Measurements from ENCODE around the gene TFDP2. TPM values are rescaled to one million over a fixed set of nuclear protein-coding genes. Genes with fewer than 3 reads are reported as not detected.
"Not testable (repeated sequence)": the region's sequence is repeated elsewhere in the genome, so short reads cannot be mapped to it uniquely, and the experiment has no call there.

The TFDP2 gene
- total RNA-seq, 1 donor from 2014 or later: 41.3 TPM

DNA sequence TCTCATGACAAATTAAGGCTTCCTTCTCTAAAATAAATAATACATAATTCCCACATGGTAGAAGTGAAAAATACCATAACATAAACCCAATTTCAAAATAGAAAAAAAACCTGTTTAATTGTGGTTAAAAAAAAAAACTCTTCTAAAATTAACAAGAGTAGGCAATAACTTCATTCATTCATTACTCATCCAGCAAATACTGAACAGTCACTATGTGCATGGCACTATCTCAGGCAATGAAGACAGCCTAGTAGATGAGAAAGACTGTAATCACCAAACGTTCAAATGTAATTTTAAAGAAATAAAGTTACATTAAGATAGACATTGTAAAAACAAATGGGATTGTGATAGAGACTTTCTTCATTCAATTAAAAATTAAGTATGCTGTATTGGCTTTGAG, 43.4 kb downstream of the TFDP2 start:
- no peak overlapping the region for H3K4me3 ChIP-seq
- H3K36me3 ChIP-seq: no peaks in the 10 kb centered on the region
- no peaks in the 10 kb centered on the region for H3K9me3 ChIP-seq
- DNase-seq (no peak), ATAC-seq (no peak)
- no peaks in the 10 kb centered on the region for H3K27me3 ChIP-seq (ENCODE audit: low read depth)
- TF ChIP-seq CTCF (IDR thresholded peaks at IDR 0.05): no peak
- intact Hi-C loops (cut with DNase I): no loop called here
- H3K4me1 ChIP-seq: no peaks in the 10 kb centered on the region
- no peak overlapping the region for H3K27ac ChIP-seq

- DNase-seq (no peak), ATAC-seq (no peak)
- no peak overlapping the region for H3K27ac ChIP-seq
- no peak for TF ChIP-seq CTCF (IDR thresholded peaks at IDR 0.05)
- H3K9me3 ChIP-seq: no peaks in the 10 kb centered on the region
- intact Hi-C loops (cut with DNase I): no loop called here
- no peaks in the 10 kb centered on the region for H3K4me1 ChIP-seq
- no peaks in the 10 kb centered on the region for H3K36me3 ChIP-seq
- no peaks in the 10 kb centered on the region for H3K27me3 ChIP-seq (ENCODE audit: low read depth)
- no peak overlapping the region for H3K4me3 ChIP-seq
These were observed 44.6 kb downstream of the TFDP2 start for GRCh38 chr3:142104763-142105162.

GRCh38 chr3:142098964-142099363, 50.4 kb downstream of the TFDP2 start:
- Histone ChIP-seq H3K36me3 (no peaks in the 10 kb centered on the region), H3K9me3 (no peaks in the 10 kb centered on the region), H3K27me3 (ENCODE audit: low read depth) (no peaks in the 10 kb centered on the region), H3K4me3 (no peak overlapping the region), H3K4me1 (no peaks in the 10 kb centered on the region), H3K27ac (no peak overlapping the region)
- ATAC-seq: no peak
- no peak for DNase-seq
- intact Hi-C loops (cut with DNase I): no loop called here
- TF ChIP-seq CTCF (IDR thresholded peaks at IDR 0.05): no peak

DNA sequence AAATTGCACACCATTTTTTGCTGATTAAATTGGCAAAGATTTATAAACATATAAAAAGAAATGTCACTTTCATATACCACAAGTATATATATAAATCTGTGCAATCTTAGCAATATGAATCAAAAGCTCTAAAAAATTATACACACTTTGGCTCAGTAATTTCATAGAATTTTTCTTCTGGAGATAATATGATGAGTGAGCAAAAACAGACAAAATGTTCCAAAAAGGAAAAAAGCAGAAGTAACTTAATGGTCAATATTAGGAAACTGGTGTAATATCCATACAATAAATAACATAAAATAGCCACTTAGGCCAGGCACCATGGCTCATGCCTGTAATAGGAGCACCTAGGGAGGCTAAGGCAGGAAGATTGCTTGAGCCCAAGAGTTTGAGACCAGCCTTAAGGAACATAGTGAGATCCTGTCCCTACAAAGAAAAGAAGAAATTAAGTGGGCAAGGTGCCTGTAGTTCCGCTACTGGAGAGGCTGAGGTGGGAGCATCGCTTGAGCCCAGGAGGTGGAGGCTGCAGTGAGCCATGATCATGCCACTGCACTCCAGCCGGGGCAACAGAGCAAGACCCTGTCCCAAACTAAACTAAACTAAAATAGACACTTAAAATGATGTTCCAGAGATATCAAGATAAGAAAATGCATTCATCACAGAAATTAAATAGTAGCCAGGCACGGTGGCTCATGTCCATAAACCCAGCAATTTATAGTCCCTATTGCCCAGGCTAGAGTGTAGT, 52.1 kb downstream of the TFDP2 start:
- H3K36me3 ChIP-seq: no peaks in the 10 kb centered on the region
- no peaks in the 10 kb centered on the region for H3K9me3 ChIP-seq
- DNase-seq: no peak
- no peak overlapping the region for H3K4me3 ChIP-seq
- no peaks in the 10 kb centered on the region for H3K27me3 ChIP-seq (ENCODE audit: low read depth)
- H3K27ac ChIP-seq: no peak overlapping the region
- intact Hi-C loops (cut with DNase I): no loop called here
- no peak for ATAC-seq
- H3K4me1 ChIP-seq: no peaks in the 10 kb centered on the region
- no peak for TF ChIP-seq CTCF (IDR thresholded peaks at IDR 0.05)

DNA sequence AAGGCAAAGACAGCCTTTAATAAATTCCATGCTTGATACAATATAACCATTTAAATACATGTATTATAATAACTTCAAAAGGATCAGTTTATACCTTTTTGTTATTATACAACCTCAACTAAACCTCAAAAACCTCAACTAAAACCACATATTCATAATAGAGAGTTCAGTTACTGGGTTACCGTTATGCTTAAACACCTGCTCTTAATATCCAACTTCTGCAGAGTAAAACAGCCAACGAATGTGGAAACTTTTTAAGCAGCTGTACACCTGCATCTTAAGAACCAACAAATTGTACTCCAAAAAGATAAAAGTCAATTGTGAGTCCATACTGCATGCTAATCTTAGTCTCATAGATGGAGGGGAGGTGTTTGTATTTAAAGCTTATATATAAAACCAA, 53.5 kb downstream of the TFDP2 start:
- TF ChIP-seq CTCF (IDR thresholded peaks at IDR 0.05): no peak
- no peak overlapping the region for H3K27ac ChIP-seq
- H3K4me3 ChIP-seq: no peak overlapping the region
- H3K27me3 ChIP-seq (ENCODE audit: low read depth): no peaks in the 10 kb centered on the region
- H3K36me3 ChIP-seq: no peaks in the 10 kb centered on the region
- no peak for DNase-seq
- no peaks in the 10 kb centered on the region for H3K4me1 ChIP-seq
- intact Hi-C loops (cut with DNase I): no loop called here
- no peaks in the 10 kb centered on the region for H3K9me3 ChIP-seq
- no peak for ATAC-seq

GRCh38 chr3:142088925-142089324, 60.4 kb downstream of the TFDP2 start:
- DNase-seq; H3K4me3 ChIP-seq; H3K27ac ChIP-seq; H3K9me3 ChIP-seq; ATAC-seq; H3K27me3 ChIP-seq (ENCODE audit: low read depth); H3K36me3 ChIP-seq; intact Hi-C loops (cut with DNase I); H3K4me1 ChIP-seq: not testable (repeated sequence)
